GM12878 (cell line): ENCODE measurements around the gene TMEM88.

Experiments
- ATF7 ChIP-seq: fragments of 450-650 bp; IDR thresholded peaks from 2 replicates; pipeline ENCODE4 v1.6.1; 2016; ENCODE audit warnings: low read depth, mild to moderate bottlenecking
- CEBPB ChIP-seq, 2 experiments: fragments of 150-350 bp in 1 of 2; IDR thresholded peaks; 2 replicates each; pipeline ENCODE4 v1.6.1; 2012 to 2014; ENCODE audit warnings: low read depth in 2 of 2, low read length in 2 of 2, borderline replicate concordance in 1 of 2, inconsistent platforms in 1 of 2
- CHD2 ChIP-seq: IDR thresholded peaks from 2 replicates; pipeline ENCODE4 v1.6.1; 2011; ENCODE audit warnings: low read depth, low read length, improper control_type of control experiment, borderline replicate concordance
- MYC ChIP-seq: IDR thresholded peaks from 2 replicates; pipeline ENCODE4 v1.6.1; 2011; ENCODE audit warnings: mild to moderate bottlenecking, low read length, moderate library complexity, inconsistent platforms; ENCODE audit not compliant: insufficient read depth, insufficient replicate concordance, insufficient read length, severe bottlenecking
- NFYB ChIP-seq: IDR thresholded peaks from 2 replicates; pipeline ENCODE4 v1.6.1; 2011; ENCODE audit warnings: low read depth, mild to moderate bottlenecking, low read length, improper control_type of control experiment, moderate library complexity; ENCODE audit not compliant: insufficient read depth
- REST ChIP-seq: IDR thresholded peaks from 2 replicates; pipeline ENCODE4 v1.6.1; 2012; ENCODE audit warnings: mild to moderate bottlenecking, low read depth, low read length

GRCh38 chr17:7843257-7843535, 11.7 kb upstream of the TMEM88 start:
- TF ChIP-seq MYC (no peak), NFYB (no peak), CEBPB (IDR thresholded peaks at IDR 0.05; ENCODE audit: borderline replicate concordance in 1 of 2, low read depth in 2 of 2, low read length in 2 of 2) (no peak), REST (no peak), CHD2 (no peak), ATF7 (no peak)
